Endothelial cell of umbilical vein (primary cell): ENCODE measurements around the gene ARHGAP22. TPM values are rescaled to one million over a fixed set of nuclear protein-coding genes. Genes with fewer than 3 reads are reported as not detected.

Experiments
- BruUV-seq: library from RNA; stranded (reverse); fragments of 400-500 nt; replicated peaks from 2 replicates; lab custom pipeline; 2021; lab: Mats Ljungman, UMichigan
- CTCF ChIA-PET: fragments of 300-600, 350-600 bp; sonication (Branson Sonifier 250); formaldehyde crosslinking; loops from one replicate; lab custom pipeline; 2021; ENCODE audit warnings: antibody characterized with exemption, inconsistent platforms; lab: Charles Lee
- POLR2A ChIA-PET: fragments of 300-600, 350-600 bp; sonication (Branson Sonifier 250); formaldehyde crosslinking; loops from one replicate; lab custom pipeline; 2021; ENCODE audit warnings: antibody characterized with exemption, inconsistent platforms; lab: Charles Lee
- DNase-seq: peaks from one replicate; pipeline ENCODE4 v3.0.0-alpha.2; 2011; ENCODE audit warnings: low read depth, low spot score
- FAIRE-seq: peaks from 2 replicates; lab custom pipeline; 2011; peaks lifted over from hg19 to GRCh38; lab: Jason Lieb, UNC
- H2AFZ ChIP-seq: 2 replicates; pipeline ENCODE4 v1.6.0; 2012; ENCODE audit warnings: low read depth, low read length, control low read depth, inconsistent platforms
- H3K27ac ChIP-seq: 2 replicates; pipeline ENCODE4 v1.5.1; 2011; ENCODE audit warnings: low read depth, mild to moderate bottlenecking, control low read depth, low read length, moderate library complexity; ENCODE audit not compliant: insufficient read depth
- H3K27me3 ChIP-seq, 2 experiments: 2 replicates each; pipeline versions ENCODE4 v1.6.0 to v1.6.1; 2011; ENCODE audit warnings: low read length in 2 of 2, mixed read lengths in 1 of 2; ENCODE audit not compliant: control insufficient read depth in 2 of 2, insufficient read depth in 2 of 2
- H3K36me3 ChIP-seq, 2 experiments: 2 replicates in 1 of 2; 3 replicates in 1 of 2; pipeline ENCODE4 v1.5.1; 2011; ENCODE audit warnings: low read length in 2 of 2, mild to moderate bottlenecking in 1 of 2, moderate library complexity in 1 of 2; ENCODE audit not compliant: control insufficient read depth in 2 of 2, insufficient read depth in 2 of 2; ENCODE audit errors: extremely low read depth in 1 of 2
- H3K4me1 ChIP-seq: 3 replicates; pipeline ENCODE4 v1.5.1; 2011; ENCODE audit warnings: mild to moderate bottlenecking, low read length; ENCODE audit not compliant: control insufficient read depth, insufficient read depth; ENCODE audit errors: extremely low read depth
- H3K4me2 ChIP-seq: 2 replicates; pipeline ENCODE4 v1.6.1; 2011; ENCODE audit warnings: low read length, control low read depth, mixed read lengths; ENCODE audit not compliant: insufficient read depth
- H3K4me3 ChIP-seq, 3 experiments: fragments of 200-600 bp in 1 of 3; sonication (generic), shearing (Covaris generic) in 1 of 3; replicated peaks in 1 of 3; 2 replicates each; pipeline ENCODE4 v1.5.1; 2011 to 2016; ENCODE audit warnings: control low read depth in 3 of 3, low read length in 3 of 3, mild to moderate bottlenecking in 2 of 3, inconsistent platforms in 1 of 3, low read depth in 1 of 3, moderate library complexity in 1 of 3; ENCODE audit not compliant: insufficient read depth in 1 of 3
- H3K79me2 ChIP-seq: 2 replicates; pipeline ENCODE4 v1.6.0; 2012; ENCODE audit warnings: low read length, inconsistent platforms; ENCODE audit not compliant: control insufficient read depth, insufficient read depth
- H3K9ac ChIP-seq: replicated peaks from 2 replicates; pipeline ENCODE3; 2011; ENCODE audit warnings: low read length, control low read depth; ENCODE audit not compliant: insufficient read depth; ENCODE audit errors: extremely low read depth
- H3K9me1 ChIP-seq: replicated peaks from 3 replicates; pipeline ENCODE4 v1.6.0; 2011; ENCODE audit warnings: mild to moderate bottlenecking, low read length; ENCODE audit not compliant: control insufficient read depth, insufficient read depth; ENCODE audit errors: extremely low read depth
- H3K9me3 ChIP-seq: replicated peaks from 2 replicates; pipeline ENCODE4 v1.5.1; 2012; ENCODE audit warnings: low read length, inconsistent platforms; ENCODE audit not compliant: control insufficient read depth, insufficient read depth
- H4K20me1 ChIP-seq: replicated peaks from 2 replicates; pipeline ENCODE3; 2011; ENCODE audit warnings: mild to moderate bottlenecking, low read length; ENCODE audit not compliant: control insufficient read depth, insufficient read depth; ENCODE audit errors: extremely low read depth
- CTCF ChIP-seq, 2 donors: IDR thresholded peaks; 1 replicate in 1 of 2; 2 replicates in 1 of 2; pipeline ENCODE4 v1.5.1; 2011; ENCODE audit warnings: low read length in 2 of 2, mild to moderate bottlenecking in 2 of 2, moderate library complexity in 2 of 2, control low read depth in 1 of 2, inconsistent platforms in 1 of 2, low read depth in 1 of 2; ENCODE audit not compliant: insufficient read depth in 1 of 2; ENCODE audit errors: extremely low read depth in 1 of 2
- EZH2 ChIP-seq: IDR thresholded peaks from 2 replicates; pipeline ENCODE4 v1.6.1; 2012; ENCODE audit warnings: borderline replicate concordance, low read depth, mild to moderate bottlenecking, moderate library complexity, low read length, inconsistent platforms; ENCODE audit not compliant: severe bottlenecking
- FOS ChIP-seq: IDR thresholded peaks from 2 replicates; pipeline ENCODE4 v1.6.1; 2011; ENCODE audit warnings: mild to moderate bottlenecking, low read length, moderate library complexity, borderline replicate concordance; ENCODE audit not compliant: insufficient read depth
- GATA2 ChIP-seq: IDR thresholded peaks from 2 replicates; pipeline ENCODE4 v1.7.0; 2011; ENCODE audit warnings: low read depth, mild to moderate bottlenecking, moderate library complexity, mixed read lengths, low read length; ENCODE audit not compliant: insufficient read length, insufficient read depth
- JUN ChIP-seq: IDR thresholded peaks from 2 replicates; pipeline ENCODE4 v1.6.1; 2011; ENCODE audit warnings: borderline replicate concordance, low read depth; ENCODE audit not compliant: insufficient read length, insufficient read depth
- MAX ChIP-seq: IDR thresholded peaks from 2 replicates; pipeline ENCODE4 v1.6.1; 2011; ENCODE audit not compliant: insufficient read depth, insufficient read length
- MYC ChIP-seq: IDR thresholded peaks from one replicate; pipeline ENCODE4 v1.6.1; 2011; ENCODE audit warnings: mild to moderate bottlenecking, low read depth, low read length
- POLR2A ChIP-seq: IDR thresholded peaks from 2 replicates; pipeline ENCODE4 v1.6.1; 2012; ENCODE audit warnings: low read depth, mild to moderate bottlenecking, control low read depth, low read length
- POLR2AphosphoS5 ChIP-seq: IDR thresholded peaks from 2 replicates; pipeline ENCODE4 v1.6.1; 2012; ENCODE audit warnings: low read depth, mild to moderate bottlenecking, control low read depth, low read length, moderate library complexity; ENCODE audit not compliant: insufficient read depth
- dilution Hi-C: fragments of 300-500 bp; cut with MboI; formaldehyde crosslinking; loops from one replicate; pipeline ENCODE4 v1.15.0; 2019; ENCODE audit warnings: low sequenced_read_pairs; ENCODE audit not compliant: extremely low pct_ligation_motif_present
- intact Hi-C: fragments of 100-400 bp; cut with micrococcal nuclease; formaldehyde crosslinking; loops from one replicate; pipeline ENCODE4 v1.10.0; 2022
- polyA plus RNA-seq, 4 experiments: library from polyadenylated mRNA; depleted of rRNA in 3 of 4; stranded (reverse) in 3 of 4; unstranded in 1 of 4; fragments of >200 nt; gene quantifications; 2 replicates each; pipeline versions ENCODE4 v1.2.1 to v1.2.3, GENCODE V29; 2011 to 2012; ENCODE audit warnings: missing spikeins in 1 of 4
- total RNA-seq: library from RNA; stranded (reverse); gene quantifications from 2 replicates; pipeline ENCODE4 v1.2.3, GENCODE V29; 2021

Gene ARHGAP22
- total and polyA plus RNA-seq, 2 donors (not counting 3 experiments of a cell fraction or from before 2014, with no cell fraction given) = 8.6 to 50.3 TPM

GRCh38 chr10:48576501-48576900 is 28.4 kb downstream of the ARHGAP22 start:
- no peak for DNase-seq
- H3K9ac ChIP-seq = no peak overlapping the region
- no peak overlapping the region for H3K4me2 ChIP-seq
- no peaks in the 10 kb centered on the region for H3K9me1 ChIP-seq
- CTCF ChIA-PET = no interaction called here
- no peaks in the 10 kb centered on the region for H3K9me3 ChIP-seq
- POLR2A ChIA-PET = no interaction called here
- intact Hi-C loops = no loop called here
- no peaks in the 10 kb centered on the region for H4K20me1 ChIP-seq
- TF ChIP-seq MAX (no peak), POLR2A (no peak), MYC (no peak), GATA2 (no peak), JUN (no peak), POLR2AphosphoS5 (no peak), CTCF (IDR thresholded peaks at IDR 0.05; ENCODE audit: extremely low read depth in 1 of 2, insufficient read depth in 1 of 2, low read depth in 1 of 2, low read length in 2 of 2) (no peak), EZH2 (no peak), FOS (no peak)
- dilution Hi-C loops = no loop called here
- no peak for FAIRE-seq
- BruUV-seq = no TSS peak
- no peak overlapping the region for H3K27ac ChIP-seq
- H3K79me2 ChIP-seq = peaks cover 44% of the 10 kb centered on the region
- H2AFZ ChIP-seq = no peak overlapping the region
- no peaks in the 10 kb centered on the region for H3K27me3 ChIP-seq
- peaks cover 4 to 5% of the 10 kb centered on the region in 2 experiments for H3K36me3 ChIP-seq
- no peak overlapping the region for H3K4me3 ChIP-seq
- H3K4me1 ChIP-seq = no peaks in the 10 kb centered on the region
